K562 (cell line): ENCODE results near the gene IL6R. TPM values are rescaled to one million over a fixed set of nuclear protein-coding genes. Genes with fewer than 3 reads are reported as not detected.
A peak's percentile ranks its signal among the peaks of the same experiment; 100 is the strongest.

Experiments
- ATAC-seq: fragments of 200-7000 bp; cut with Tn5 transposase; 3 replicates; pipeline ENCODE4 v1.9.1; 2020; ENCODE audit warnings: moderate library complexity
- BruUV-seq: library from RNA; stranded (reverse); fragments of 400-500 nt; replicated peaks from 2 replicates; lab custom pipeline; 2021; lab: Mats Ljungman, UMichigan
- CTCF ChIA-PET: fragments of 300-600 bp; formaldehyde crosslinking; extraction: SDS; loops from one replicate; lab custom pipeline; 2021; ENCODE audit warnings: low intra/inter-chr PET ratio; lab: Yijun Ruan, JAX
- POLR2A ChIA-PET: fragments of 300-600, 350-650 bp; sonication (Branson Sonifier 250); formaldehyde crosslinking; extraction: SDS; loops from one replicate; lab custom pipeline; 2021; ENCODE audit warnings: antibody characterized with exemption, inconsistent platforms; lab: Yijun Ruan, JAX
- DNase-seq, 4 experiments: peaks; one replicate each; pipeline versions ENCODE4 v3.0.0 to v3.0.0-alpha.2; 2011 to 2018; ENCODE audit warnings: low spot score in 3 of 4, mixed read lengths in 3 of 4; ENCODE audit errors: extremely low read depth in 1 of 4
- FAIRE-seq: peaks from 2 replicates; lab custom pipeline; 2011; peaks lifted over from hg19 to GRCh38; lab: Jason Lieb, UNC
- H2AFZ ChIP-seq: 2 replicates; pipeline ENCODE4 v1.6.0; 2011; ENCODE audit warnings: low read depth, low read length, control low read depth, inconsistent platforms
- H3K27ac ChIP-seq: fragments of 200-600 bp; 3 replicates; pipeline ENCODE4 v1.8.0; 2011; ENCODE audit warnings: low read depth, mild to moderate bottlenecking, control low read depth, inconsistent platforms, low read length, moderate library complexity, mixed read lengths; ENCODE audit errors: extremely low read depth
- H3K27me3 ChIP-seq, 2 experiments: fragments of 300-600 bp in 1 of 2; 2 replicates in 1 of 2; 3 replicates in 1 of 2; pipeline versions ENCODE4 v1.6.0 to v1.8.0; 2011; ENCODE audit warnings: inconsistent platforms in 2 of 2, low read length in 2 of 2, mild to moderate bottlenecking in 1 of 2, mixed read lengths in 1 of 2, moderate library complexity in 1 of 2; ENCODE audit not compliant: control insufficient read depth in 2 of 2, insufficient read depth in 2 of 2
- H3K36me3 ChIP-seq: fragments of 300-600 bp; 3 replicates; pipeline ENCODE4 v1.8.0; 2011; ENCODE audit warnings: mild to moderate bottlenecking, low read length, inconsistent platforms; ENCODE audit not compliant: control insufficient read depth, insufficient read depth
- H3K4me1 ChIP-seq, 2 experiments: fragments of 200-600 bp in 1 of 2; replicated peaks in 1 of 2; 2 replicates in 1 of 2; 3 replicates in 1 of 2; pipeline versions ENCODE4 v1.5.1 to v1.8.0; 2011; ENCODE audit warnings: inconsistent platforms in 2 of 2, low read length in 2 of 2, mild to moderate bottlenecking in 1 of 2, mixed read lengths in 1 of 2, moderate library complexity in 1 of 2; ENCODE audit not compliant: control insufficient read depth in 2 of 2, insufficient read depth in 2 of 2
- H3K4me2 ChIP-seq: 2 replicates; pipeline ENCODE4 v1.6.1; 2011; ENCODE audit warnings: low read length, control low read depth, inconsistent platforms, mixed read lengths; ENCODE audit not compliant: insufficient read depth
- H3K4me3 ChIP-seq: fragments of 200-600 bp; sonication (generic), shearing (Covaris generic); 2 replicates; pipeline ENCODE4 v1.5.1; 2016; ENCODE audit warnings: control low read depth, inconsistent platforms
- H3K79me2 ChIP-seq: fragments of 200-600 bp; 3 replicates; pipeline ENCODE4 v1.8.0; 2011; ENCODE audit warnings: low read length, inconsistent platforms; ENCODE audit not compliant: control insufficient read depth, insufficient read depth
- H3K9ac ChIP-seq, 2 experiments: 2 replicates each; pipeline versions ENCODE4 v1.6.0 to v1.6.1; 2011; ENCODE audit warnings: low read depth in 2 of 2, low read length in 2 of 2, control low read depth in 1 of 2, inconsistent platforms in 1 of 2, mild to moderate bottlenecking in 1 of 2, mixed read lengths in 1 of 2; ENCODE audit not compliant: insufficient read depth in 1 of 2
- H3K9me1 ChIP-seq: one replicate; pipeline ENCODE4 v1.6.0; 2011; ENCODE audit warnings: inconsistent platforms, mild to moderate bottlenecking, low read length, moderate library complexity; ENCODE audit not compliant: control insufficient read depth, insufficient read depth
- H3K9me3 ChIP-seq: replicated peaks from 2 replicates; pipeline ENCODE4 v1.5.1; 2011; ENCODE audit warnings: low read depth, low read length, inconsistent platforms; ENCODE audit not compliant: control insufficient read depth, insufficient read depth
- H4K20me1 ChIP-seq: replicated peaks from 2 replicates; pipeline ENCODE4 v1.6.1; 2011; ENCODE audit warnings: low read length, inconsistent platforms, mixed read lengths; ENCODE audit not compliant: control insufficient read depth, insufficient read depth
- BCOR ChIP-seq: fragments of 450-650 bp; IDR thresholded peaks from 2 replicates; pipeline ENCODE4 v1.6.1; 2016
- C11orf30 ChIP-seq: fragments of 450-650 bp; IDR thresholded peaks from 2 replicates; pipeline ENCODE4 v1.6.1; 2016; ENCODE audit warnings: low read depth, mild to moderate bottlenecking
- MXI1 ChIP-seq: IDR thresholded peaks from 2 replicates; pipeline ENCODE4 v1.6.1; 2011; ENCODE audit warnings: low read depth, mild to moderate bottlenecking, improper control_type of control experiment, low read length
- PTBP1 ChIP-seq: fragments of 200-400 bp; formaldehyde crosslinking; IDR thresholded peaks from 2 replicates; pipeline ENCODE4 v1.6.1; 2017; ENCODE audit warnings: low read depth, low read length
- ZNF175 ChIP-seq: fragments of 200-800 bp; sonication (Bioruptor generic); IDR thresholded peaks from 2 replicates; pipeline ENCODE4 v1.6.1; 2016; ENCODE audit warnings: low read depth, mild to moderate bottlenecking, missing genetic modification characterization, missing compliant biosample characterization
- ZNF316 ChIP-seq: fragments of 450-650 bp; IDR thresholded peaks from 2 replicates; pipeline ENCODE4 v1.6.1; 2016
- WGBS: fragments of 100-300 bp; shearing (Covaris generic); methylation state at CpG from one replicate; pipeline ENCODE4 v1.1.6; 2016; ENCODE audit warnings: low coverage, mixed read lengths; ENCODE audit not compliant: insufficient coverage; ENCODE audit errors: missing lambda C conversion rate; 5-methylcytosine and 5-hydroxymethylcytosine counted together
- in situ Hi-C: fragments of 300-500 bp; cut with MboI; formaldehyde crosslinking; loops from 4 replicates; pipeline ENCODE4 v1.15.0; 2018; ENCODE audit warnings: inconsistent platforms, mixed read lengths
- intact Hi-C: fragments of 100-400 bp; cut with micrococcal nuclease; formaldehyde crosslinking; loops from 2 replicates; pipeline ENCODE4 v1.14.2; 2022
- polyA plus RNA-seq, 8 experiments: library from polyadenylated mRNA; depleted of rRNA in 4 of 8; stranded (reverse) in 5 of 8; unstranded in 3 of 8; fragments of >200 nt; fragmentation: Nextera tagmentation in 2 of 8; fragmentation: Illumina TruSeq in 1 of 8; extraction: Ambion mirVana in 2 of 8; extraction: Trizol in 1 of 8; gene quantifications; 2 replicates each; pipeline versions ENCODE4 v1.2.1 to v1.2.3, GENCODE V29; 2011 to 2014; ENCODE audit warnings: inconsistent platforms in 1 of 8, missing spikeins in 1 of 8
- total RNA-seq, 7 experiments: library from RNA; depleted of rRNA in 6 of 7; stranded (reverse); fragments of >200 nt in 6 of 7; fragmentation: Illumina TruSeq in 2 of 7; extraction: Trizol in 2 of 7; gene quantifications; 2 replicates each; pipeline versions ENCODE4 v1.2.1 to v1.2.3, GENCODE V29; 2011 to 2021; ENCODE audit warnings: low replicate concordance in 1 of 7
- TF ChIP-seq, protein P1 (sequence below): fragments of 200-800 bp; sonication (Bioruptor generic); IDR thresholded peaks from 2 replicates; pipeline ENCODE4 v1.6.1; 2016; ENCODE audit warnings: missing genetic modification characterization, missing compliant biosample characterization

IL6R gene
- total and polyA plus RNA-seq, 9 of the 15 experiments (the other 6 are each of a cell fraction or from before 2014, with no cell fraction given), result 0.05 to 1.1 (median 0.11) TPM; not detected in 2

- TF ChIP-seq PTBP1, result no peak
- TF ChIP-seq ZNF175 (CRISPR knock-in tag), result no peak
- TF ChIP-seq MXI1, result no peak
Observed at GRCh38 chr1:154445040-154445472, 39.9 kb downstream of the IL6R start (continued).

- CTCF ChIA-PET, result no interaction called here
- in situ Hi-C loops, result no loop called here
- no peak for DNase-seq
Observed at GRCh38 chr1:154446292-154446691, 41.1 kb downstream of the IL6R start.

More at GRCh38 chr1:154446292-154446691, 41.1 kb downstream of the IL6R start:
- no peaks in the 10 kb centered on the region for H3K9me3 ChIP-seq
- no peak overlapping the region for H3K27ac ChIP-seq
- H3K79me2 ChIP-seq, result no peaks in the 10 kb centered on the region
- peaks cover 22 to 57% of the 10 kb centered on the region in 2 experiments for H3K27me3 ChIP-seq
- H3K4me1 ChIP-seq, result peaks cover 5 to 7% of the 10 kb centered on the region in 2 experiments; a peak in 4 of 5 replicates
- H4K20me1 ChIP-seq, result 0 out of 2 replicates have a peak, but pooled peaks cover 3% of the 10 kb centered on the region
- BruUV-seq, result no TSS peak
- POLR2A ChIA-PET, result interaction anchor here (0.6 to 1.2 kb wide), 2 partner anchors 17 to 773 kb away, joined by 3 read pairs; no protein-coding TSS in a partner anchor
- H3K4me2 ChIP-seq, result no peak overlapping the region
- TF ChIP-seq C11orf30 (peak; percentile 15; the same call in 1 of the 2 replicates), ZNF316 (peak; percentile 46; the same call in 1 of the 2 replicates), BCOR (peak; percentile 4; the same call in 1 of the 2 replicates)
- TF ChIP-seq, protein P1, sequence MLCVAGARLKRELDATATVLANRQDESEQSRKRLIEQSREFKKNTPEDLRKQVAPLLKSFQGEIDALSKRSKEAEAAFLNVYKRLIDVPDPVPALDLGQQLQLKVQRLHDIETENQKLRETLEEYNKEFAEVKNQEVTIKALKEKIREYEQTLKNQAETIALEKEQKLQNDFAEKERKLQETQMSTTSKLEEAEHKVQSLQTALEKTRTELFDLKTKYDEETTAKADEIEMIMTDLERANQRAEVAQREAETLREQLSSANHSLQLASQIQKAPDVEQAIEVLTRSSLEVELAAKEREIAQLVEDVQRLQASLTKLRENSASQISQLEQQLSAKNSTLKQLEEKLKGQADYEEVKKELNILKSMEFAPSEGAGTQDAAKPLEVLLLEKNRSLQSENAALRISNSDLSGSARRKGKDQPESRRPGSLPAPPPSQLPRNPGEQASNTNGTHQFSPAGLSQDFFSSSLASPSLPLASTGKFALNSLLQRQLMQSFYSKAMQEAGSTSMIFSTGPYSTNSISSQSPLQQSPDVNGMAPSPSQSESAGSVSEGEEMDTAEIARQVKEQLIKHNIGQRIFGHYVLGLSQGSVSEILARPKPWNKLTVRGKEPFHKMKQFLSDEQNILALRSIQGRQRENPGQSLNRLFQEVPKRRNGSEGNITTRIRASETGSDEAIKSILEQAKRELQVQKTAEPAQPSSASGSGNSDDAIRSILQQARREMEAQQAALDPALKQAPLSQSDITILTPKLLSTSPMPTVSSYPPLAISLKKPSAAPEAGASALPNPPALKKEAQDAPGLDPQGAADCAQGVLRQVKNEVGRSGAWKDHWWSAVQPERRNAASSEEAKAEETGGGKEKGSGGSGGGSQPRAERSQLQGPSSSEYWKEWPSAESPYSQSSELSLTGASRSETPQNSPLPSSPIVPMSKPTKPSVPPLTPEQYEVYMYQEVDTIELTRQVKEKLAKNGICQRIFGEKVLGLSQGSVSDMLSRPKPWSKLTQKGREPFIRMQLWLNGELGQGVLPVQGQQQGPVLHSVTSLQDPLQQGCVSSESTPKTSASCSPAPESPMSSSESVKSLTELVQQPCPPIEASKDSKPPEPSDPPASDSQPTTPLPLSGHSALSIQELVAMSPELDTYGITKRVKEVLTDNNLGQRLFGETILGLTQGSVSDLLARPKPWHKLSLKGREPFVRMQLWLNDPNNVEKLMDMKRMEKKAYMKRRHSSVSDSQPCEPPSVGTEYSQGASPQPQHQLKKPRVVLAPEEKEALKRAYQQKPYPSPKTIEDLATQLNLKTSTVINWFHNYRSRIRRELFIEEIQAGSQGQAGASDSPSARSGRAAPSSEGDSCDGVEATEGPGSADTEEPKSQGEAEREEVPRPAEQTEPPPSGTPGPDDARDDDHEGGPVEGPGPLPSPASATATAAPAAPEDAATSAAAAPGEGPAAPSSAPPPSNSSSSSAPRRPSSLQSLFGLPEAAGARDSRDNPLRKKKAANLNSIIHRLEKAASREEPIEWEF (CRISPR knock-in tag), result no peak
- FAIRE-seq (no peak), ATAC-seq (no peak)
- 30% methylated on average over 7 of the region's 10 CpGs for WGBS
- no peaks in the 10 kb centered on the region for H3K36me3 ChIP-seq
- no peak overlapping the region for H3K4me3 ChIP-seq
- H2AFZ ChIP-seq, result no peak overlapping the region
- intact Hi-C loops, result no loop called here
- no peaks in the 10 kb centered on the region for H3K9me1 ChIP-seq
- H3K9ac ChIP-seq, result no peak overlapping the region
